ENCODE data around the gene CSTPP1.

CSTPP1 gene

GRCh38 chr11:46936138-46937110 lies at the start of gene CSTPP1:
TSS of gene CSTPP1 (plus strand) at chr11:46936761. CDS start at chr11:46936806, 45 bp downstream.
- H3K4me1 ChIP-seq (ENCODE audit: low read depth, poor library complexity, severe bottlenecking), result peaks cover 3% of the 10 kb centered on the region
- peak within 1 kb of the TSS; percentile 97 for H3K4me2 ChIP-seq
- H3K79me2 ChIP-seq (ENCODE audit: insufficient read depth, low read depth), result no peaks in the 10 kb centered on the region
- H3K9ac ChIP-seq, result no peak within 1 kb of the TSS; the same call in 1 of the 2 replicates
- H4K20me1 ChIP-seq (ENCODE audit: insufficient read depth), result no peaks in the 10 kb centered on the region
- H2AFZ ChIP-seq (ENCODE audit: low read depth), result peak within 1 kb of the TSS; percentile 98
- TF ChIP-seq CTCF (conservative IDR thresholded peaks at IDR 0.05; ENCODE audit: low read depth, low read length), result no peak
- H3K27me3 ChIP-seq (ENCODE audit: insufficient read depth, low read depth), result no peaks in the 10 kb centered on the region
- 0 out of 2 replicates have a peak within 1 kb of the TSS, but pooled peaks have one; percentile 8 for H3K27ac ChIP-seq
- H3K36me3 ChIP-seq (ENCODE audit: insufficient read depth), result no peaks in the 10 kb centered on the region
- H3K4me3 ChIP-seq (IDR thresholded peaks at IDR 0.05; ENCODE audit: insufficient read depth, low read depth, low read length), result no peak within 1 kb of the TSS

GRCh38 chr11:46888636-46889035 lies 47.9 kb upstream of the CSTPP1 start:
- Histone ChIP-seq H3K4me3 (IDR thresholded peaks at IDR 0.05; ENCODE audit: insufficient read depth, low read depth, low read length) (no peak overlapping the region), H3K9ac (no peak overlapping the region), H2AFZ (ENCODE audit: low read depth) (no peak overlapping the region), H3K4me1 (ENCODE audit: low read depth, poor library complexity, severe bottlenecking) (no peaks in the 10 kb centered on the region), H3K27me3 (ENCODE audit: insufficient read depth, low read depth) (no peaks in the 10 kb centered on the region), H3K4me2 (no peak overlapping the region), H3K79me2 (ENCODE audit: insufficient read depth, low read depth) (no peaks in the 10 kb centered on the region), H3K36me3 (ENCODE audit: insufficient read depth) (no peaks in the 10 kb centered on the region), H3K27ac (no peak overlapping the region), H4K20me1 (ENCODE audit: insufficient read depth) (no peaks in the 10 kb centered on the region)
- TF ChIP-seq CTCF (conservative IDR thresholded peaks at IDR 0.05; ENCODE audit: low read depth, low read length), result no peak

- H3K4me3 ChIP-seq (IDR thresholded peaks at IDR 0.05; ENCODE audit: insufficient read depth, low read depth, low read length), result no peak overlapping the region
- no peaks in the 10 kb centered on the region for H3K27me3 ChIP-seq (ENCODE audit: insufficient read depth, low read depth)
- no peak for TF ChIP-seq CTCF (conservative IDR thresholded peaks at IDR 0.05; ENCODE audit: low read depth, low read length)
- no peak overlapping the region for H3K4me2 ChIP-seq
- H3K79me2 ChIP-seq (ENCODE audit: insufficient read depth, low read depth), result no peaks in the 10 kb centered on the region
- H3K4me1 ChIP-seq (ENCODE audit: low read depth, poor library complexity, severe bottlenecking), result no peaks in the 10 kb centered on the region
- H3K9ac ChIP-seq, result no peak overlapping the region
- H3K27ac ChIP-seq, result no peak overlapping the region
- H3K36me3 ChIP-seq (ENCODE audit: insufficient read depth), result no peaks in the 10 kb centered on the region
- no peak overlapping the region for H2AFZ ChIP-seq (ENCODE audit: low read depth)
- H4K20me1 ChIP-seq (ENCODE audit: insufficient read depth), result no peaks in the 10 kb centered on the region
Observed at GRCh38 chr11:46889251-46889650, 47.3 kb upstream of the CSTPP1 start.

- H3K27me3 ChIP-seq (ENCODE audit: insufficient read depth, low read depth), result no peaks in the 10 kb centered on the region
- H3K4me3 ChIP-seq (IDR thresholded peaks at IDR 0.05; ENCODE audit: insufficient read depth, low read depth, low read length), result no peak overlapping the region
- H3K4me1 ChIP-seq (ENCODE audit: low read depth, poor library complexity, severe bottlenecking), result no peaks in the 10 kb centered on the region
- H3K36me3 ChIP-seq (ENCODE audit: insufficient read depth), result no peaks in the 10 kb centered on the region
- no peak overlapping the region for H3K9ac ChIP-seq
- no peak overlapping the region for H3K27ac ChIP-seq
- peak; percentile 90 for TF ChIP-seq CTCF (conservative IDR thresholded peaks at IDR 0.05; ENCODE audit: low read depth, low read length)
- H3K4me2 ChIP-seq, result no peak overlapping the region
- no peaks in the 10 kb centered on the region for H4K20me1 ChIP-seq (ENCODE audit: insufficient read depth)
- H3K79me2 ChIP-seq (ENCODE audit: insufficient read depth, low read depth), result no peaks in the 10 kb centered on the region
- no peak overlapping the region for H2AFZ ChIP-seq (ENCODE audit: low read depth)
Observed at GRCh38 chr11:46889689-46890475, 46.7 kb upstream of the CSTPP1 start.

Measured in KMS-11 (cell line).